HUDEP-2 (cell line): Measurements from ENCODE around the gene ABCC11.

Source experiments
- DNase-seq, 76 experiments: peaks; one replicate each; lab custom pipeline; 2025; ENCODE audit not compliant: unreplicated experiment in 76 of 76; lab: John Stamatoyannopoulos, UW

ABCC11 gene

GRCh38 chr16:48165961-48166578 lies 81.3 kb downstream of the ABCC11 start:
- DNase-seq = no peak

GRCh38 chr16:48164907-48165715 lies 82.2 kb downstream of the ABCC11 start:
- DNase-seq = peak in 53 of 76 experiments; percentile 3 to 72 (median 28)

GRCh38 chr16:48162839-48163410 lies 84.4 kb downstream of the ABCC11 start:
- DNase-seq = no peak

- no peak for DNase-seq
Measured at GRCh38 chr16:48161906-48162305, 85.4 kb downstream of the ABCC11 start.

- no peak for DNase-seq
Measured at GRCh38 chr16:48160575-48160974, 86.8 kb downstream of the ABCC11 start.

- peak in 1 of 76 experiments; percentile 14 for DNase-seq
Measured at GRCh38 chr16:48158296-48158695, 89.0 kb downstream of the ABCC11 start.

GRCh38 chr16:48157794-48158193 lies 89.5 kb downstream of the ABCC11 start:
- DNase-seq = no peak

- DNase-seq = no peak
Measured at GRCh38 chr16:48157302-48157701, 90.0 kb downstream of the ABCC11 start.

GRCh38 chr16:48156790-48157209 lies 90.5 kb downstream of the ABCC11 start:
- peak in 66 of 76 experiments; percentile 9 to 78 (median 45) for DNase-seq

- no peak for DNase-seq
Measured at GRCh38 chr16:48155926-48156789, 91.2 kb downstream of the ABCC11 start, which contains the start of gene ABCC12. Gene ABCC12, minus strand, starts transcription at chr16:48155993. Its CDS starts 9,569 bp downstream, at chr16:48146424.

- DNase-seq = no peak
Measured at GRCh38 chr16:48153774-48154173, 93.6 kb downstream of the ABCC11 start.

- no peak for DNase-seq
Measured at GRCh38 chr16:48152226-48152625, 95.1 kb downstream of the ABCC11 start.

- DNase-seq = no peak
Measured at GRCh38 chr16:48150707-48151106, 96.6 kb downstream of the ABCC11 start.

- no peak for DNase-seq
Measured at GRCh38 chr16:48146710-48147109, 100.6 kb downstream of the ABCC11 start.

- no peak for DNase-seq
Measured at GRCh38 chr16:48146131-48146530, 101.2 kb downstream of the ABCC11 start.

GRCh38 chr16:48143812-48144368 lies 103.4 kb downstream of the ABCC11 start:
- DNase-seq = no peak

- DNase-seq = no peak
Measured at GRCh38 chr16:48140821-48141220, 106.5 kb downstream of the ABCC11 start.

GRCh38 chr16:48139517-48139916 lies 107.8 kb downstream of the ABCC11 start:
- DNase-seq = no peak

GRCh38 chr16:48138543-48138942 lies 108.8 kb downstream of the ABCC11 start:
- DNase-seq = no peak

GRCh38 chr16:48137822-48138221 lies 109.5 kb downstream of the ABCC11 start:
- DNase-seq = no peak
